Left cardiac atrium (tissue), 4 donors: ENCODE results near the gene DCST1. TPM values are rescaled to one million over a fixed set of nuclear protein-coding genes. Genes with fewer than 3 reads are reported as not detected.

Source experiments
- ATAC-seq, 2 donors: fragments of 200-7000 bp; cut with Tn5 transposase; one replicate each; pipeline ENCODE4 v1.9.1; 2020; ENCODE audit warnings: mild to moderate bottlenecking in 2 of 2, moderate library complexity in 2 of 2
- DNase-seq: peaks from one replicate; pipeline ENCODE4 v3.0.0-alpha.2; 2020
- intact Hi-C, 2 donors: fragments of 100-400 bp; cut with DNase I; formaldehyde crosslinking; loops; one replicate each; pipeline versions ENCODE4 v1.14.1 to v1.15.1; 2022 to 2023
- total RNA-seq, 2 donors: library from RNA; stranded (reverse); fragmentation: NEBNext Ultra II Directional; extraction: Animal tissue kit (Norgen Biotek cat#: 25700); gene quantifications; one replicate each; pipeline ENCODE4 v1.2.1, GENCODE V29; 2021
- donor health status: DM: no; HTN: yes; CAD: no.
- donor health status: DM: no; HTN: yes; CAD: no; lungs with severe emphysema.
- donor health status: DM: yes; HTN: yes; CAD: no.
- donor health status: Dilated cardiomyopathy.

Gene DCST1
- total RNA-seq, 2 donors from 2014 or later, result not detected

DNA sequence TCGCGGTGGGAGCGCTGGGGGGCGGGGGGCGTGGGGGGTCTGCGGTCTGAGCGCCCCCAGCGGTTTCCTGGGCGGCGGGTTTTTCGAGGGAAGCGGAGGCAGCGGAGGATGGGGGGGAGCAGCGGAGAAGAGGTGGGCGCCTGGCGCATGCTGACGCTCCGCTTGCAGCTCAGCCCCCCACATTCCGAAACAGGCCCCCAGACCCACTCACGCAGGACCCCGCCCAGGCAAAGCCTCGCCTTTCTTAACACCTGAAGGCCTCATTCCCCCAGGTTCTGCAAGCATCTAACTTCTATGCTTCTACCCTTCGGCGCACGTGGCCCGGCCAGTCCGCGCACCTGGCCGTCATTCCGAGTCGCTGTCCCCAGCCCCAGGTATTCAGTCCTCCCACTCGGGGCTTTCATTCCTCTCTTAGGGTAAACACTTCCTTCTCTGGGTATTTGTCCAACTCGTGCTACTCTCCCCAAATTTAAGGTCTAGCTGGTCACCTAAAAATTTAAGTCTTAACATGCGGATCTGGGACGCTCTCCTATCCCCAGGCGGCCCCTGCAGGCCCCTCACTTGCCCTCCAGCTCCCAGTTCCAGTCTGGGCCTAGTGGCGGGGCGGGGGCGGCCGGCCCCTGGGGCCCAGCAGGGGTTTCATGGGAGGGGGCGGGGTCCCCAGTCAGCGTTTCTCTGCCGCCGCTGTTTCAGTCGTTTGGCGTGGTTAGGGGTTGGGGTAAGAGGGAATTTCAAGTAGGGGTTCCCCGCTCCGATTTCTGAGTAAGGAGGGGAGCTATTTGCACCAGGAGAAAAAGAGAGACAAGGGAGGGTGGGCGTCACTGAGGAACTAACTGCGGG lies 33.8 kb upstream of the DCST1 start:
- DNase-seq, result no peak
- no peak for ATAC-seq
- intact Hi-C loops, result loop anchor here in 1 of 2 donors (2.0 kb wide), 1 partner anchor 25 kb away; the partner anchor contains the start of gene CKS1B

DNA sequence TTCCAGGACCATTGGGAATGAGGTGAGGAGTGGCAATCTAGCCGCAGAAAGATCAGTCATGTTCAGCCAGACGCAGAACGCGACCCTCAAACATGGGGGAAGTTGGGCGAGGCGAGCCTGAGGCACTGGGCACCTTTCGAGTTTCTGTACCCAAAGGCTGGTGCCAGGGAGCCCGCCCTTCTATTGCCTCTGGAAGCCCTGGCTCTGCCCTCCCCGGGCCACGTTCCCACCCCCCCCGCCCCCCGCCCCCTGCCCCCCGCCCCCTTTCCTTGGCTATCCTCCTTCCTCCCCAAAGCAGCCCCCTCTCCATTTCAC lies 33.3 kb upstream of the DCST1 start:
- ATAC-seq (no peak), DNase-seq (peak; percentile 40)
- intact Hi-C loops, result loop anchor here in 1 of 2 donors (2.0 kb wide), 1 partner anchor 26 kb away; the partner anchor contains the start of gene CKS1B

DNA sequence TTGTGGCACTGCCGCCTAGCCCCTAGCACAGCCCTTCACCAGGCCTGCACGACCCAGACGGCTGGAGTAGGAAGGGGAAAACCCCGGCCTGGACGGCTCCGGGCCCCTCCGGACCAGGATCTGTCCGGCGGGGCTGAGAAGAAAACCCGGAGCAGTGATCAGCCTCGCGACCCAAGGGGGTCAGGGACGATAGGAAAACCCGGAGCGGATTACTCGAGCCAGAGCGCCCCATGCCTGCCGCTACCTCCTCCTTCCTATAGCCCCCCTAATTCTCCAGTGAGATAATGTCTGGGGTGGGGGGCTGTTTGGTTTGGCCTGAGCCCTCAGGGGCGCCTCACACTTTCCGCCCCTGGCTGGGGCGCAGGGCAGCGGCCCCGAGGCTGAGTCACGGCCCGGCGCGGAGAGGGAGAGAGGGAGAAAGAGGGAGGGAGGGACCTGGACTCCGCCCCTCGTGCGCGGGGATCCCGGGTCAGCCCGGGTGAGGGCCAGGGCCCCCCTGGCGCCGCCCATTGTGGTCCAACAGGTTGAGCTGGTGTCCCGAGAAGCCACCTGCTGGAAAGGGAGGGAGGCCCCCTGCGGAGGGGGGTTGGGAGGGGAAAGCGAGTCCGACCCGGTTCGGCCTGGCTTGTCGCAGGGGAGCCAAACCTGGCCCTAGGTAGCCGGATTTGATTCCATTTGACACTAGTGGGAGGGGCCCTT lies 32.7 kb upstream of the DCST1 start:
- intact Hi-C loops, result loop anchor here in 1 of 2 donors (2.0 kb wide), 1 partner anchor 26 kb away; the partner anchor contains the start of gene CKS1B

DNA sequence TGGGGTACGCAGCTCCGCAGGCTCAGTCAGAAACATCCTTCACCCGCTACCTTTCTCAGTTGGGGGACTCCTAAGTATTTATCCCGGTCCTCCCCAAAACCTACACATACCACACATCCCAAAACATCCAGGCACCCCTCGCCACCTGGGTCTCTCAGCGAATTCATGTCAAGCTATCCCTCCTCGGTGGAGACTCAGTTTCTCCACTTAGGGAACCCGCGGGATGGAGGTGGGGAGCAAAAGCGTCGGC lies 32.3 kb upstream of the DCST1 start:
- no peak for DNase-seq
- no peak for ATAC-seq
- intact Hi-C loops, result loop anchor here in 1 of 2 donors (2.0 kb wide), 1 partner anchor 27 kb away; the partner anchor contains the start of gene CKS1B

More for the DNA sequence above, 32.7 kb upstream of the DCST1 start:
- DNase-seq, result peak; percentile 90
- peak; percentile 57 to 69 for ATAC-seq

DNA sequence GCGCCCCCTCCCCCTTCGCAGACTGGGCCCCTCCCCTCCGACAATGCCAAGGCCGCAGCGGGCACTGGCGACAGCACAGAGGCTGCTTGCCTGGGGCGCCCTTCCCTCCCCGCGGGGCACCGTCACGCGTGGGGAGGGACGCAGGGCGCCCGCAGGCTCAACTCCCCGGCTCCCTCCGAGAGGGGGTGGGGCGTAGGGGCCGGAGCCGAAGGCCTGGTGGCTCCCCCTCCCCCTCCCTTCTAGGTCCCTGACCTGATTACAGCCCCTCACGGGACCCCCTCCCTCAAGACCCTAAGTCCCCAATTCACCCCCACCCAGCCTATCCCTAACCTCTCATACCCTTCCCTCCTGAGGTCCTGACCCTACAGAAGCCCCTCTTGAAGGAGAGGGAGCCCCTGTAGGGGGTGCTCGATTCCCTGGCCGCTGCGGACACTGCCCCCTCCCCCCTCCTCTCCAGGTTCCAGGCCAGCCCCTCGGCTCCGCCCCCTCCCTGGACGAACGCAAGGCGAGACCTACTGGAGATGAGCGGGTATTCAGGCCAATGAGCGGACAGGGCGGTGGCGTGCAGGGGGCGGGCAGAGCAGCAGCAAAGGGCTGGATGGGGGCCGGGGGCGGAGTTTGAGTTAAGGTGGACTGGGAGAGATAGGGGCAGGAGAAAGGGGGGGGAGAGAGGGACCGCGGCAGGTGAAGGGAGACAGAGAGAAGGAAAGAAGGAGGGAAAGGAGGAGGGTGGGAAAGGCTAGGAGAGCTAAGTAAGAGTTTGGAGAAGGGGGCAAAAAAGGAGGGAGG lies 31.8 kb upstream of the DCST1 start:
- intact Hi-C loops, result loop anchor here in 1 of 2 donors (2.0 kb wide), 1 partner anchor 27 kb away; the partner anchor contains the start of gene CKS1B
- peak; percentile 84 to 86 for ATAC-seq
- peak; percentile 100 for DNase-seq

DNA sequence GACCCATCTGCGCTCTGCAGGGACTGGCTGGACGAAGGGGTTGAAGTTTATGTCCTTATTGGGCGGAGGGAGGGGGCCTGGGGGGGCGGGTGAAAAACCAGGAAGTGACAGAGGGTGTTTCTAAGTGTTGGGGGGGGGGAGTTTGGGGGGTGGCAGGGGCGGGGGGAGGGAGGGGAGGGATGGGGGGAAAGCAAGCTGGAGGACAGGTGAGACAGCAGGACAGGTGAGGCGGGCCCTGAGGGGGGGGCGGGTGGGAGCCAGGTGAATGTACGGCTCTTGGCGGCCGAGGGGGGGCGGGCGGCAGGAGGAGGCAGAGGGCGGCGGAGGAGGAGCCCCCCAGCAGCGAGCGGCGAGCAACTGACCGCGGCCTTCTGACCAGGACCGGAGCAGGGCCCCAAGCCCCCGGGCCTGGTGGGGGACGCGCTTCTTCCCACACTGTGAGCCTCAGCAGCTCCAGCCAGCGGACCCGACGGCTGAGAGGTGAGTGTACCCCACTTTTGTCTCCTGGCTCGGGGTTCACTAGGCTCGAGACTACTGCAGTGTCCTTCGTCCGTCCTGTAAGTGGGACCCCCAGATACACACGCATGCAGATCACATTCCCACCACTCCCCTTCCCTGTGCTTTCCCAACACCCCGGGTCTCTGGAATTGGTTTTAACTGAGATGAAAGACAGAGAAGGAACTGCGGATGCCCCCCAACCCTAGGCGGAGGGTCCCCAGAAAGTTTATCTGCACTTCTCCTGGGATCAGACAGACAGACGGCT lies 31.0 kb upstream of the DCST1 start, which contains the start of gene ZBTB7B:
Gene ZBTB7B (plus strand): TSS at position 339 of the 763 bp plus-strand sequence. CDS start 11,859 bp downstream, outside the sequence.
- intact Hi-C loops, result no loop called here
- ATAC-seq, result peak; percentile 2 to 4
- peak; percentile 63 for DNase-seq

DNA sequence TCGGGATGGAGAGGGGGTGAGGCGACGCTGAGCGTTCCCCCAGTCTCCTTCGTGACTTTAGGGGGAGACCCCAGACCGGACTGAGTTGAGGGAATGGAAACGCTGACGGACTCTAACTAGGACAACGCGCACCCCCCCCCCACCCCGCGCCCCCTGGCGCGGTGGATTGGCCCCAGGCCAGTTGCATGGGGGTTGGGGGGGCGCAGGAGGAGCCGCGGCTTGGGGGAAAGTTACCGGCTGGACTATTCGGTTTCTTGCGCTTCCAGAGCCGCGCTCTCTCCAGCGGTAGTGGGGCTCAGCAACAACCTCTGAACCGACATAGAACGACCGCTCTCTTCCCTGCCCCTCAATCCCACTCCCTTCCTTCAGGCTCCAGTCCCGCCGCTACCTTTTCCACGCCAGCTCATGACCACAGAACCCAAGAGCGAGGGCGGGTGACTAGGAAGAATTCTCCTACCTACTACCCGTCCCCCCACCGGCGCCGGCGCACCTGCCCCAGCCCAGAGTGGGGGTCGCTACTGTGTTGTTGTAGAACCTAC lies 30.3 kb upstream of the DCST1 start:
- ATAC-seq, result no peak
- DNase-seq, result peak; percentile 48
- intact Hi-C loops, result no loop called here

DNA sequence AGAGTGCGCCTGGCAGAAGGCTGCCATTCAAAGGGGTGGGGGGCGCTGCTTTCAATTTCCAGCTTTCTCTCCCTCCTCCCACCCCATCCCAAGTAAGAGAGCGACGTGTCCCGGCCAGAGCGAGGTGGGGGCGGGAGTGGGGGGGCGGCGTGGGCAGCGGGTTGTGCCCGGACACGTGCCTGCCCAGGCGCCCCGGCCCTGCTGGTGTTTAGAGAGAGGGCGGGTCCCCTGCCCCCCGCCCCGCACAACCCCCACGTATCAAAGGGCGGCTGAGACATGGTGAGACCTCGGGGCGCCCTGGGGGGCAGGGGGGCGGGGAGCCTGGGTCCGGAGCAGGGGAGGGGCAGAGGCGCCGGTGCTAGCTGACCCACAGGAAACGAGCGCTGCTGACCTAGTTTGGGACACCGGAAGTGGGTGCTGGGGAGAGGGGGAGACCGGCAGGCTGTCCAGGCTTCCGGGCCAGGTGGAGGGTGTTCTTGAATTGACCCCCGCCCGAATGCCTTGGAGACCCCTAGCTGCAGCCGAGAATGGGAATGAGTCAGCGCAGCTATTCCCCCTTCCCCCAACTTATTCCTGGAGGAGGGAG lies 29.8 kb upstream of the DCST1 start:
- DNase-seq (peak; percentile 84), ATAC-seq (peak; percentile 3 to 5)
- intact Hi-C loops, result no loop called here

DNA sequence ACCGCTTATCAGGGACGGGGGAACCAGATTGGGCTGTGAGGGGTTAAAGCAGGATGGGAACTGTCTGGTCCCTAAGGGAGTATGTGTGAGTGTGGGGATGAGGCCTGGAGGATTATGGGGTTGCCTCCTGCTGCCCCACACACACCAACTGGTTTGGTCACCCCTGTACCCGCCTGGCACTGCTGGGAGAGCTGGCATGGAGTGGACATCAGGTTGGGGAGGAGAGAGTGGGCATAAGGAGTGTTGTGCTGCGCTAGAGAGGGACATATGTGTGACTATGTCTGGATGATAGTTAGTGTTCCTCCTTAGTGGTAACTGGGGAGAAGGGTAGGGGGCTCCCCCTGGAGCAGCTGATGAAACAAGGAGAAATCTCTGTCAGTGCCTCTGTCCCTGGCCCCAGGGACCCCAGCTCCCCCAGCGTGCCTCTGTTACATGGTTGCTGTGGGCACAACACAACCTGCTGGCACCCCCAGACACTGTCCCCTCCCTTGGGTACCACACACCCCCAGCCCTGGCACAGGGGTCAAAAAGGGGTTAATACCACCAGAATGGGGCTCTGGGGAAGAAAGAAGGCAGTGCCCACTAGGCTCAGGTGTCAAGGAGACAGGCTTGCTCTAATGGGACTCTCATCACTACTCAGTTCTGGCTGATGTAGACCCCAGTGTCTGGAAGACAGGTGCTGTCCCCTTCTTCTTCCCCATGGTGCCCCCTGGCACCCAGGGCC lies 29.1 kb upstream of the DCST1 start:
- ATAC-seq, result no peak
- intact Hi-C loops, result no loop called here
- no peak for DNase-seq

DNA sequence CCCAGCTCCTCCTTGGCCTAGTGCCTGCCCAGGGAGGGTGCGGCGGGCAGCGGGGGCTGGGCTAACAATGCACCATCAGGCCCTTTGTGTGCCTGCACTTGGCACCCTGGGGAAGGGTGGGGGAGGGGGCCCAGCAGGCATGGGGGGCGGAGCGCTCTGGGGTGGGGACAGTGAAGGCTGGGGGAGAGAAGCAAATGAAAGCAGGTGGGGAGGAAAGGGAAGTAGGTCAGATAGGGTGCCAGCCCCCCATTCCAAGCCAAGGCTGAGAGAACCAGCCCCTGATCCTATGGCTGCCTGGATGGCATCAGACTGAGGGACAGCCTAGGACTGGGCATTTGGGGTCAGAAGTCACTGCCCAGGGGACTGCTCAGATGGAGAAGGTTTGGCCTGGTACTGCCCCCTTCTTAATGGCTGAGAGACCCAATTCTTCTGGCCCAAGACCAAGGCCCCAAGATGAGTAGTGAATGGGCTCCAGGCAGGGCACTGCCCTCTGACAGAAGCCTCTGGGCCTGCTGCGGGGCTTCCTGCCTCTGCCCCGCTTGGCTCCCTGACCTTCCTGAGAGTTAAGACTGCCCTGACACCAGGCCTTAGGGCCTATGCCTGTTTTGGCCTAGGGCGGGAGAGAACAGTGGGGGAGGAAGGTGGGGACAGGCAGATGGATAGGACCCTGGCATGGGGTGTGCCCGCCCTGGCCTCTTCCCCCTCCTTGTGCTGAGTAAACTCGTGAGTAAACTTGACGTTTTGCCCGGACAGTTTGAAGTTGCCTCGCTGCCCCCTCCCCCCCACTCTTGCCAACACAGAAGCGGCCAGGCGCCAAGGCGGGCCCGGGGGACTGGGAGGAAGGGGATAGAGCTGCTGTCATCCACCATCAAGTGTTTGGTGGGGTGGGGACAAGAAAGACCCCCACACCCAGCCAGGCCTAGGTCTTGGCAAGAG lies 28.3 kb upstream of the DCST1 start:
- intact Hi-C loops, result no loop called here
- DNase-seq (peak; percentile 69), ATAC-seq (peak in 1 of 2 donors; percentile 3)

DNA sequence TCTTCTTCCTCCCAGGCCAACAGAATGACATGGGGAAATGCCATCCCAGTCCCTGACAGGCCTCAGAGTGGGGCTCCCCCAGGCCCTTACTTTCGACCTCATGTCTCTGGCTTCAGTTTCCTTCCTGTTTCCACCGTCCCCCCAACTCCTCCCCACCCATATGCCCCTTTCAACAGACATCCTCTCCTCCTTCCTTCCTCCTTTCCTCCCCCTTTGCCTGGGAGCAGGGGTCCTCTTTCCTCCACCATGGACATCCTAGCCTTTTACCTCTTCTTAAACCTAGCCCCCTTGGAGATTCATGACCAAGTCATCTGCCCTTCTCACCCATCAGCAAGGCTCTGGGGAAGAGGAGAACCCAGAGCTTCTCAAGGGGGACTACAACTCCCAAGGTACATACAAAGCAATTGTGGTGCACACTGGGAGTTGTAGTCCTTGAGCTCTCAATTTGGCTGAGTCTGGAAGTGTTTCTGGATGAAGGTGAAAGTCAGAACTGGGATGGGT lies 27.0 kb upstream of the DCST1 start:
- intact Hi-C loops, result no loop called here
- ATAC-seq (no peak), DNase-seq (no peak)

DNA sequence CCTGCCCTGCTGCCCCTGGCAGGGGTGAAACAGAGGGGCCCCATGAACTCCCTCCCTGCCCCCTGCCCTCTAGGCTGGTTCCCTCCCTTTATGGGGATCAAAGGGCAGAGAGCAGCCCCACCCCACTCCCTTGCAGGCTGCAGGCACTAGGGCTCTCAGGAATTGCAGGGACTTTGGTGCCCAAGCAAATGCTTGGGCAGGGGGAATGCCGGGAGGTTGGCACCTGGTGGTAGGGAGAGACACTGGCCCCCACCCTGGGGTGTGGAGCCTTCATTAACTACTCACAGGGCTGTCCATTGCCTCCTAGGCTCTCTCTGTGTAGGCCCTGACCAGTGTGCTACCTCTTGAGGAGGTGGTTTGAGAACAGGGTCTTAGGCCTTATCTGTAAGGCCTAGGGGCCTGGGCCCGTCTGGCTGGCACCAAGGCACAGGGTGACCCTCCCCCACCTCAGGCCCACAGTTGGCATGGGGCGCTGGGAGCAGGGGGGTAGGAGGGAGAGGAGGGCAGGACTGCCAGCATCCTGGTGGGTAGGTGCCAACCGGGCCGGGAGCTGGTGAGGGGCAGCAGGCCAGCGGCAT lies 26.3 kb upstream of the DCST1 start:
- ATAC-seq (peak; percentile 8 to 33), DNase-seq (peak; percentile 53)
- intact Hi-C loops, result no loop called here

DNA sequence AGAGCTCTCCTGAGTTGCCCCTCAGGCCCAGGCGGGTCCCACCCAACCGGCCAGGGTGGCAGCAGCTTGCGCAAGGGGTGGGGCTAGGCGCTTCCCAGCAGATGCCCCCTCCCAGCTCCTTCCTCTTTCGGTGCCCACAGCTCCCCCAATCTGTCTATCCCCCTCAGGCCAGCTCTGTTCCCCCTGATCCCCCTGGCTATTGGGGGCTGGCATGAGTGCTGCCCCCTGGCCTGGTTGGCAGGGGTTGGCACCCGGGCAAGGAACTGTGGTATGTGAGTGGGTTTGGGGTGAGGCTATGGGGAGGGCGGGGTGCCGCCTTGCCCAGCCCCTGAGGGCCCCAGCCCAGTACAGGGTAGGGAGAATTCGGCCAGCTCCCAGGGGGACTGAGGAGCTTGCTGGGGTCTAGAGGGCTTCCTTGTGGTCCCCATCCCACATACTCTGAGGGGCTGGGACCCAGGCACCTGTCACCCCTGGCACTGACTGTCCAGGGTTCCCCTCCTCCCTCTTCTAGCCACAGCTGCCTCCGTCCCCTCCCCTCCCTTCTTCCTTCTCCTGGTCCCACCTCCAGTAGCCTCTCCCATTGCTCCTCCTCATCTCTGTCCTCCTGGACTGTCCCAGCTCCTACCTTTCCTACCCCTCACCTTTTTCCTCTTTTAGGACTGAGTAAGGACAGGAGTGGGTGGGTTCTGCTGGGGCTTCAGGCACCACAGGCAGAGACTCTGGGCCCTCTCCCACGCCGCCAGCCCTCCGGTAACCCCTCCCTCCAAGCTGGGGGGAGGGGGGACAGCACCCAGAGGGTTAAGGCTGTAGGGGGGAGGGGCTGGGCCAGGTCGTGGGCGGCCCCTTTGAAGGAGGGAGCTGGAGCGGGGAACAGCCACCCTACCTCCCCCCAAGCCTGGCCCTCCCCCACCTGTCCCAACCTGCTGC lies 25.3 kb upstream of the DCST1 start:
- ATAC-seq, result peak in 1 of 2 donors; percentile 1
- peak; percentile 49 for DNase-seq
- intact Hi-C loops, result no loop called here

DNA sequence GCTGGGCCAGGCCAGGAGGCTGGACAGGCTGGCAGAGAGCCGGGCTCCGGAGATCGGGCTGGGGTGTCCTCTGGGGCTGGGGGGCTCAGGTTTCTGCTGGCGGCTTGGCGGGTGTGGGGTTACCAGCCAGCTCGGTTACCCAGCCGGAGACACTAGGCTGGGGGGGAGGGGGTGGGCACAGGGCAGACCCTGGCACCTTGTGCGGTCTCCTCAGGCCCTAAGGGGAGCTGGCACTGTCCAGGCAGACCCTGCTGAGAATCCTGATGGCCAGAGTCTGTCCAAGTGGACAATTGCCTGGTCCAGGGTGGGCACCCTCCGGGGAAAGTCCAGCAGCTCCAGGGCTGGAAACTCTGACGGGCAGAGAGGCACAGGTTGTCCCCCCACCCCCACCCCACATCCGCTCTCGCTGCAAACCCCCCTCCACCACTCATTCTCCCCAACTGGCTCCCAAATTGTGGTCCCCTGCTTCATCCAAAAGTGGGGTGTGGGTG lies 24.4 kb upstream of the DCST1 start:
- intact Hi-C loops, result no loop called here
- ATAC-seq, result no peak
- no peak for DNase-seq

DNA sequence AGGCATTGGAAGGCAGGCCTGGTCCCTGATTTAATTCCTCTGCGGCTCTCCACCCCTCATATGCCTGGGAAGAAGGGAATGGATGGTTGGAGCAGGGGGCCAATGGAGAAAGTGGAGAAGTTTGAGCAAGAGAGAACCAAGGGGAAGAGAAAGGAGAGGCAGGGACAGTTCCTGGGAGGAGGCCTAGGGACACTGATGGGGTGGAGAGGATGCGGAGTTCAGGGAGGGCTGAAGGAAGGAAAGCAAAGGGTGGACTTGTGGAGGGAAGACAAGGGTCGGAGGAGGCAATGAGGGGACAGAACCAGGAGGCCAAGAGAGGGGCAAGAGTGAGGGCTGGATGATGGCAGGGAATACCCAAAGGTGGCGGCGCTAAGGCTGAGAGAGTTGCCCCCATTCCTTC lies 23.9 kb upstream of the DCST1 start:
- intact Hi-C loops, result loop anchor here in 1 of 2 donors (5.0 kb wide), 1 partner anchor 47 kb away; the partner anchor contains the start of gene PYGO2
- ATAC-seq (no peak), DNase-seq (no peak)
